HepG2 (cell line): ENCODE measurements around the gene HSD17B2. TPM values are rescaled to one million over a fixed set of nuclear protein-coding genes. Genes with fewer than 3 reads are reported as not detected.

Experiments used
- ATF7 ChIP-seq, 2 experiments: fragments of 450-650 bp in 1 of 2; sonication (generic) in 1 of 2; formaldehyde crosslinking in 1 of 2; IDR thresholded peaks; 2 replicates each; pipeline versions ENCODE4 v1.4.0 to v1.6.1; 2016 to 2020; ENCODE audit warnings: antibody characterized with exemption in 1 of 2, mild to moderate bottlenecking in 1 of 2, missing genetic modification reagents in 1 of 2
- ATM ChIP-seq: fragments of 450-650 bp; IDR thresholded peaks from 2 replicates; pipeline ENCODE4 v1.7.1; 2017; ENCODE audit warnings: mild to moderate bottlenecking, borderline replicate concordance
- ATRX ChIP-seq: sonication (generic); formaldehyde crosslinking; IDR thresholded peaks from 2 replicates; pipeline ENCODE4 v1.4.0; 2020; ENCODE audit warnings: missing genetic modification reagents, borderline replicate concordance
- CBX2 ChIP-seq, 2 experiments: fragments of 200-600 bp in 1 of 2; sonication (generic); formaldehyde crosslinking in 1 of 2; IDR thresholded peaks; 2 replicates each; pipeline versions ENCODE4 v1.7.0 to v1.8.1; 2018 to 2022; ENCODE audit warnings: low read depth in 2 of 2, low read length in 1 of 2, mild to moderate bottlenecking in 1 of 2, missing genetic modification reagents in 1 of 2
- CEBPB ChIP-seq: IDR thresholded peaks from 2 replicates; pipeline ENCODE4 v1.6.1; 2011; ENCODE audit warnings: low read depth, low read length, improper control_type of control experiment, borderline replicate concordance
- CHD2 ChIP-seq: IDR thresholded peaks from 2 replicates; pipeline ENCODE4 v1.6.1; 2011; ENCODE audit warnings: low read depth, low read length, improper control_type of control experiment
- EEA1 ChIP-seq: sonication (generic); formaldehyde crosslinking; IDR thresholded peaks from 2 replicates; pipeline ENCODE4 v1.5.1; 2020; ENCODE audit warnings: mild to moderate bottlenecking, missing genetic modification reagents, borderline replicate concordance
- ETV6 ChIP-seq: sonication (generic); formaldehyde crosslinking; conservative IDR thresholded peaks from 2 replicates; pipeline ENCODE4 v1.4.0; 2020; ENCODE audit warnings: missing genetic modification reagents
- FOXA1 ChIP-seq, 2 experiments: fragments of 450-650 bp in 1 of 2; sonication (generic) in 1 of 2; formaldehyde crosslinking in 1 of 2; IDR thresholded peaks; 2 replicates each; pipeline versions ENCODE4 v1.4.0 to v1.6.1; 2016 to 2020; ENCODE audit warnings: missing genetic modification reagents in 1 of 2
- HIC2 ChIP-seq: sonication (generic); formaldehyde crosslinking; IDR thresholded peaks from 2 replicates; pipeline ENCODE4 v1.9.0; 2022; ENCODE audit warnings: low read depth, missing genetic modification reagents
- KDM3A ChIP-seq: IDR thresholded peaks from 2 replicates; pipeline ENCODE4 v1.6.1; 2018; ENCODE audit warnings: low read depth, missing compliant biosample characterization
- KLF12 ChIP-seq: sonication (generic); formaldehyde crosslinking; IDR thresholded peaks from 2 replicates; pipeline ENCODE4 v1.4.0; 2020; ENCODE audit warnings: missing genetic modification reagents, borderline replicate concordance
- NFKBIZ ChIP-seq: IDR thresholded peaks from 2 replicates; pipeline ENCODE4 v1.6.1; 2018; ENCODE audit warnings: missing genetic modification reagents, missing compliant biosample characterization
- NR2C2 ChIP-seq: sonication (generic); formaldehyde crosslinking; IDR thresholded peaks from 2 replicates; pipeline ENCODE4 v1.4.0; 2020; ENCODE audit warnings: missing genetic modification reagents, mild to moderate bottlenecking, moderate library complexity, borderline replicate concordance
- RBFOX2 ChIP-seq: fragments of 200-400 bp; formaldehyde crosslinking; IDR thresholded peaks from 2 replicates; pipeline ENCODE4 v1.6.1; 2017; ENCODE audit warnings: low read depth, mild to moderate bottlenecking, low read length
- RBM22 ChIP-seq: fragments of 200-400 bp; formaldehyde crosslinking; optimal IDR thresholded peaks from 2 replicates; pipeline ENCODE3; 2017; ENCODE audit warnings: mild to moderate bottlenecking, low read length, moderate library complexity
- RFX1 ChIP-seq: fragments of 450-650 bp; IDR thresholded peaks from 2 replicates; pipeline ENCODE4 v1.6.1; 2017
- SUZ12 ChIP-seq: fragments of 150-350 bp; IDR thresholded peaks from 2 replicates; pipeline ENCODE4 v1.6.1; 2014; ENCODE audit warnings: low read depth, low read length
- YEATS4 ChIP-seq: sonication (generic); formaldehyde crosslinking; IDR thresholded peaks from 2 replicates; pipeline ENCODE4 v1.4.0; 2020; ENCODE audit warnings: missing genetic modification reagents, borderline replicate concordance
- ZFP90 ChIP-seq: sonication (generic); formaldehyde crosslinking; IDR thresholded peaks from 2 replicates; pipeline ENCODE4 v1.8.0; 2022; ENCODE audit warnings: missing genetic modification reagents, mild to moderate bottlenecking, inconsistent platforms, borderline replicate concordance
- ZFX ChIP-seq: sonication (generic); formaldehyde crosslinking; IDR thresholded peaks from 2 replicates; pipeline ENCODE4 v1.4.0; 2020; ENCODE audit warnings: mild to moderate bottlenecking, low read depth, missing genetic modification reagents, moderate library complexity
- ZKSCAN5 ChIP-seq: sonication (generic); formaldehyde crosslinking; IDR thresholded peaks from 2 replicates; pipeline ENCODE4 v1.5.1; 2020; ENCODE audit warnings: mild to moderate bottlenecking, missing genetic modification reagents
- ZMYM4 ChIP-seq: sonication (generic); formaldehyde crosslinking; IDR thresholded peaks from 2 replicates; pipeline ENCODE4 v1.8.1; 2023; ENCODE audit warnings: mild to moderate bottlenecking, missing genetic modification reagents
- ZNF224 ChIP-seq: sonication (generic); formaldehyde crosslinking; IDR thresholded peaks from 2 replicates; pipeline ENCODE4 v1.5.0; 2020; ENCODE audit warnings: mild to moderate bottlenecking, missing genetic modification reagents
- ZNF652 ChIP-seq: IDR thresholded peaks from 2 replicates; pipeline ENCODE4 v1.6.1; 2016; ENCODE audit warnings: low read depth, borderline replicate concordance
- polyA plus RNA-seq, 8 experiments: library from polyadenylated mRNA; depleted of rRNA in 3 of 8; stranded (reverse) in 7 of 8; unstranded in 1 of 8; fragments of >200 nt; fragmentation: Illumina TruSeq in 4 of 8; extraction: Trizol in 4 of 8; gene quantifications; 2 replicates each; pipeline versions ENCODE4 v1.2.1 to v1.2.3, GENCODE V29; 2011 to 2016; ENCODE audit warnings: low read depth in 4 of 8, missing spikeins in 1 of 8, mixed read lengths in 1 of 8; ENCODE audit not compliant: insufficient read depth in 1 of 8
- total RNA-seq, 5 experiments: library from RNA; depleted of rRNA; stranded (reverse); fragments of >200 nt; fragmentation: Illumina TruSeq; extraction: Trizol; gene quantifications; 2 replicates each; pipeline ENCODE4 v1.2.3, GENCODE V29; 2016; ENCODE audit warnings: low read depth in 1 of 5

HSD17B2 gene
- total and polyA plus RNA-seq, 2 of the 13 experiments (the other 11 are each of a cell fraction or from before 2014, with no cell fraction given): 26.3 to 69.3 TPM

DNA sequence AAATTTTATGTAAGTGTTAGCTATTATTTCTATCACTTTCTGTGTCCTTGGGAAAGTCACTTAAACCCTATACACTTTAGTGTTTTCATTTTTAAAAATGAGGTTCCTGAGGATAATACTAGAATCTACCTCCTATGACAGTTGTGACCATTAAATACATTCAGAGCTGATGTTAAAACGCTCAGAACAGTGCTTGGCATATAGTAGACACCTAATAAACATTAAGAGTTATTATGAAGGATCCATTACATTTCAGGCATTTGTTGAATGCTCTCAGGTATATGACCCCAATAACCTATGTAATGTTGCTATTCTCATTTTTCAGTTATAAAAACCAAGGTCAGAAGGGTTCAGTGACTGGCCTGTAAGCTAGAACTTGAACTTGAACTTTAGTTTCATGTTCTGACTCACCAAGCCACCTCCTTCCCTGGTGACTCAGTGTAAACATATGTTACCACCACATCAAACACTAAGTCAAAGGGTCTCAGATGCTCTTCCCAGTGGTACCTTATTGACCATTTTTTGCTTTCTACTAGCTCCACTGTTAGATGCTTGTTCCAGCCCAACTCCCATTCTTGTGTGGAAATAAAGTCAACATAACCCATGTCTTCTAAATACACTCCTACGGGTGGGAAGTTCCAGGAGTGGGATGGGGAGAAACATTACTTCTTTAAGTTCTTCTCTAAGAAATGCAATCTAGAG lies 47.6 kb downstream of the HSD17B2 start (continued):
- TF ChIP-seq CBX2 (IDR thresholded peaks at IDR 0.05; ENCODE audit: low read depth, low read length): no peak
- 0 out of 2 replicates have a peak, but pooled peaks have one; percentile 27 for TF ChIP-seq CBX2 (CRISPR knock-in tag; IDR thresholded peaks at IDR 0.05; ENCODE audit: low read depth)
- peak; percentile 31; the same call in 1 of the 2 replicates for TF ChIP-seq ATF7 (IDR thresholded peaks at IDR 0.05)
- no peak; the same call in 1 of the 2 replicates for TF ChIP-seq ATF7 (CRISPR knock-in tag; IDR thresholded peaks at IDR 0.05)
- TF ChIP-seq ATRX (CRISPR knock-in tag): no peak
- TF ChIP-seq ZNF224 (CRISPR knock-in tag): no peak
- no peak for TF ChIP-seq RFX1
- no peak for TF ChIP-seq HIC2 (CRISPR knock-in tag)
- no peak for TF ChIP-seq ETV6 (CRISPR knock-in tag)
- peak; percentile 59; the same call in 1 of the 2 replicates for TF ChIP-seq NR2C2 (CRISPR knock-in tag)
- TF ChIP-seq NFKBIZ: peak; percentile 89
- peak; percentile 63; the same call in 1 of the 2 replicates for TF ChIP-seq ZMYM4 (CRISPR knock-in tag)
- TF ChIP-seq ZKSCAN5 (CRISPR knock-in tag): no peak
- no peak for TF ChIP-seq ZFP90 (CRISPR knock-in tag)
- TF ChIP-seq ZNF652: peak; percentile 68; the same call in 1 of the 2 replicates
- no peak for TF ChIP-seq ZFX (CRISPR knock-in tag)
- no peak for TF ChIP-seq CHD2
- 0 out of 2 replicates have a peak, but pooled peaks have one; percentile 54 for TF ChIP-seq KDM3A (CRISPR knock-in tag)
- peak; percentile 24; the same call in 1 of the 2 replicates for TF ChIP-seq KLF12 (CRISPR knock-in tag)
- TF ChIP-seq SUZ12: no peak
- TF ChIP-seq FOXA1 (IDR thresholded peaks at IDR 0.05): no peak
- TF ChIP-seq FOXA1 (CRISPR knock-in tag; IDR thresholded peaks at IDR 0.05): peak; percentile 95
- no peak for TF ChIP-seq EEA1 (CRISPR knock-in tag)
- TF ChIP-seq RBFOX2: no peak
- TF ChIP-seq ATM: no peak
- TF ChIP-seq RBM22: no peak
- no peak for TF ChIP-seq CEBPB
- TF ChIP-seq YEATS4 (CRISPR knock-in tag): peak; percentile 40; the same call in 1 of the 2 replicates
